Astrocyte (in vitro differentiated cells and primary cell): Measurements from ENCODE around the gene KDM2B. TPM values are rescaled to one million over a fixed set of nuclear protein-coding genes. Genes with fewer than 3 reads are reported as not detected.

Source experiments
- DNase-seq: peaks from one replicate; pipeline ENCODE4 v3.0.0-alpha.2; 2010; ENCODE audit warnings: low read depth
- FAIRE-seq: peaks from 2 replicates; lab custom pipeline; 2011; peaks lifted over from hg19 to GRCh38; lab: Jason Lieb, UNC
- H2AFZ ChIP-seq: 2 replicates; pipeline ENCODE4 v1.6.0; 2012; ENCODE audit warnings: low read depth, low read length, inconsistent platforms
- H3K27ac ChIP-seq: 2 replicates; pipeline ENCODE4 v1.5.1; 2011; ENCODE audit warnings: low read depth, low read length, inconsistent platforms
- H3K27me3 ChIP-seq: 2 replicates; pipeline ENCODE4 v1.6.0; 2011; ENCODE audit warnings: low read length, inconsistent platforms; ENCODE audit not compliant: insufficient read depth
- H3K36me3 ChIP-seq: 2 replicates; pipeline ENCODE4 v1.5.1; 2011; ENCODE audit warnings: low read length, inconsistent platforms; ENCODE audit not compliant: insufficient read depth
- H3K4me1 ChIP-seq: 2 replicates; pipeline ENCODE4 v1.5.1; 2011; ENCODE audit warnings: low read length, inconsistent platforms; ENCODE audit not compliant: insufficient read depth
- H3K4me2 ChIP-seq: 2 replicates; pipeline ENCODE4 v1.6.0; 2012; ENCODE audit warnings: low read length, inconsistent platforms
- H3K4me3 ChIP-seq: 2 replicates; pipeline ENCODE4 v1.5.1; 2011; ENCODE audit warnings: low read depth, mild to moderate bottlenecking, low read length, inconsistent platforms; ENCODE audit not compliant: insufficient read depth
- H3K79me2 ChIP-seq: 2 replicates; pipeline ENCODE4 v1.6.0; 2012; ENCODE audit warnings: mild to moderate bottlenecking, low read length, inconsistent platforms; ENCODE audit not compliant: insufficient read depth
- H3K9ac ChIP-seq: 2 replicates; pipeline ENCODE4 v1.6.0; 2012; ENCODE audit warnings: mild to moderate bottlenecking, low read length, inconsistent platforms
- H3K9me3 ChIP-seq: 2 replicates; pipeline ENCODE4 v1.5.1; 2012; ENCODE audit warnings: low read depth, mild to moderate bottlenecking, low read length, inconsistent platforms; ENCODE audit not compliant: insufficient read depth
- H4K20me1 ChIP-seq: 2 replicates; pipeline ENCODE4 v1.6.0; 2012; ENCODE audit warnings: low read length, inconsistent platforms; ENCODE audit not compliant: insufficient read depth
- H3K27ac Mint-ChIP-seq: one replicate; pipeline ENCODE4 v1.8.0; 2021; ENCODE audit warnings: mild to moderate bottlenecking, mixed read lengths; ENCODE audit not compliant: unreplicated experiment
- H3K27me3 Mint-ChIP-seq: one replicate; pipeline ENCODE4 v1.8.0; 2021; ENCODE audit warnings: low read depth, mixed read lengths; ENCODE audit not compliant: unreplicated experiment
- H3K36me3 Mint-ChIP-seq: one replicate; pipeline ENCODE4 v1.8.0; 2021; ENCODE audit warnings: low read depth, mixed read lengths; ENCODE audit not compliant: unreplicated experiment
- H3K4me1 Mint-ChIP-seq: one replicate; pipeline ENCODE4 v1.8.0; 2021; ENCODE audit warnings: low read depth, mixed read lengths; ENCODE audit not compliant: unreplicated experiment
- H3K4me3 Mint-ChIP-seq: one replicate; pipeline ENCODE4 v1.8.0; 2021; ENCODE audit warnings: mild to moderate bottlenecking, moderate library complexity, mixed read lengths; ENCODE audit not compliant: unreplicated experiment
- H3K9me3 Mint-ChIP-seq: one replicate; pipeline ENCODE4 v1.8.0; 2021; ENCODE audit warnings: mild to moderate bottlenecking, mixed read lengths; ENCODE audit not compliant: unreplicated experiment
- CTCF ChIP-seq: IDR thresholded peaks from 2 replicates; pipeline ENCODE4 v1.5.1; 2011; ENCODE audit warnings: low read depth, mild to moderate bottlenecking, inconsistent platforms, low read length, moderate library complexity; ENCODE audit not compliant: insufficient read depth
- EZH2 ChIP-seq: IDR thresholded peaks from 2 replicates; pipeline ENCODE4 v1.6.1; 2012; ENCODE audit warnings: mild to moderate bottlenecking, low read length, inconsistent platforms; ENCODE audit not compliant: insufficient read depth
- total RNA-seq: library from RNA; stranded (reverse); gene quantifications from 2 replicates; pipeline ENCODE4 v1.2.1, GENCODE V29; 2021

The KDM2B gene
- total RNA-seq, 1 donor from 2014 or later, result 23.4 TPM

- H3K27me3 ChIP-seq, result no peaks in the 10 kb centered on the region
- Mint-ChIP-seq H3K4me3 (no peak overlapping the region), H3K4me1 (peaks cover 4% of the 10 kb centered on the region), H3K27ac (no peak overlapping the region), H3K36me3 (peaks cover 6% of the 10 kb centered on the region), H3K9me3 (no peaks in the 10 kb centered on the region), H3K27me3 (no peaks in the 10 kb centered on the region)
- no peaks in the 10 kb centered on the region for H3K79me2 ChIP-seq
- no peaks in the 10 kb centered on the region for H4K20me1 ChIP-seq
- no peaks in the 10 kb centered on the region for H3K9me3 ChIP-seq
- H3K4me1 ChIP-seq, result no peaks in the 10 kb centered on the region
- no peak overlapping the region for H2AFZ ChIP-seq
- no peak overlapping the region for H3K27ac ChIP-seq
- no peak overlapping the region for H3K9ac ChIP-seq
- H3K36me3 ChIP-seq, result no peaks in the 10 kb centered on the region
- H3K4me2 ChIP-seq, result no peak overlapping the region
- TF ChIP-seq EZH2 (no peak), CTCF (no peak)
- DNase-seq, result no peak
- FAIRE-seq, result no peak
- no peak overlapping the region for H3K4me3 ChIP-seq
Measured at GRCh38 chr12:121514184-121514742, 66.6 kb downstream of the KDM2B start.

GRCh38 chr12:121513464-121514183 lies 67.2 kb downstream of the KDM2B start:
- Mint-ChIP-seq H3K27ac (no peak overlapping the region), H3K9me3 (no peaks in the 10 kb centered on the region), H3K4me3 (no peak overlapping the region), H3K4me1 (peaks cover 4% of the 10 kb centered on the region), H3K27me3 (no peaks in the 10 kb centered on the region), H3K36me3 (peaks cover 7% of the 10 kb centered on the region)
- Histone ChIP-seq H3K4me1 (no peaks in the 10 kb centered on the region), H3K27me3 (no peaks in the 10 kb centered on the region), H3K36me3 (no peaks in the 10 kb centered on the region), H4K20me1 (no peaks in the 10 kb centered on the region), H3K79me2 (no peaks in the 10 kb centered on the region), H3K9me3 (no peaks in the 10 kb centered on the region), H3K9ac (no peak overlapping the region), H2AFZ (no peak overlapping the region), H3K27ac (no peak overlapping the region), H3K4me3 (no peak overlapping the region), H3K4me2 (no peak overlapping the region)
- TF ChIP-seq EZH2 (no peak), CTCF (no peak)
- DNase-seq (no peak), FAIRE-seq (no peak)

GRCh38 chr12:121512561-121512960 lies 68.3 kb downstream of the KDM2B start:
- no peaks in the 10 kb centered on the region for H3K9me3 Mint-ChIP-seq
- peaks cover 4% of the 10 kb centered on the region for H3K4me1 Mint-ChIP-seq
- Histone ChIP-seq H3K79me2 (no peaks in the 10 kb centered on the region), H3K4me1 (no peaks in the 10 kb centered on the region), H3K9ac (no peak overlapping the region), H3K27ac (no peak overlapping the region), H3K4me2 (no peak overlapping the region), H3K27me3 (no peaks in the 10 kb centered on the region), H3K4me3 (no peak overlapping the region), H3K9me3 (no peaks in the 10 kb centered on the region), H2AFZ (no peak overlapping the region), H4K20me1 (no peaks in the 10 kb centered on the region), H3K36me3 (no peaks in the 10 kb centered on the region)
- peaks cover 12% of the 10 kb centered on the region for H3K36me3 Mint-ChIP-seq
- no peak overlapping the region for H3K4me3 Mint-ChIP-seq
- no peak overlapping the region for H3K27ac Mint-ChIP-seq
- no peak for TF ChIP-seq EZH2
- no peak for TF ChIP-seq CTCF
- no peaks in the 10 kb centered on the region for H3K27me3 Mint-ChIP-seq
- no peak for FAIRE-seq
- DNase-seq, result no peak
